Kidney (tissue), 14 donors: ENCODE measurements around the gene FBXL7. TPM values are rescaled to one million over a fixed set of nuclear protein-coding genes. Genes with fewer than 3 reads are reported as not detected.

Experiments used
- DNase-seq, 5 donors: peaks; one replicate each; pipeline ENCODE4 v3.0.0-alpha.2; 2013 to 2020
- FAIRE-seq: peaks from 2 replicates; lab custom pipeline; 2012; peaks lifted over from hg19 to GRCh38; lab: Jason Lieb, UNC
- H3K27ac ChIP-seq, 2 donors: one replicate each; pipeline ENCODE4 v1.7.0; 2013; ENCODE audit warnings: low read depth in 2 of 2, low read length in 2 of 2, inconsistent platforms in 1 of 2
- H3K27me3 ChIP-seq: one replicate; pipeline ENCODE4 v1.7.1; 2013; ENCODE audit warnings: low read length, inconsistent platforms; ENCODE audit not compliant: control insufficient read depth, insufficient read depth
- H3K36me3 ChIP-seq, 3 donors: one replicate each; pipeline versions ENCODE4 v1.7.0 to v1.7.1; 2013; ENCODE audit warnings: low read length in 3 of 3, control low read depth in 1 of 3, inconsistent platforms in 1 of 3; ENCODE audit not compliant: insufficient read depth in 3 of 3, control insufficient read depth in 2 of 3
- H3K4me1 ChIP-seq, 3 donors: one replicate each; pipeline versions ENCODE4 v1.7.0 to v1.7.1; 2013; ENCODE audit warnings: low read length in 3 of 3, inconsistent platforms in 1 of 3, low read depth in 1 of 3; ENCODE audit not compliant: control insufficient read depth in 2 of 3, insufficient read depth in 2 of 3
- H3K4me3 ChIP-seq, 3 donors: one replicate each; pipeline versions ENCODE4 v1.7.0 to v1.8.1; 2013; ENCODE audit warnings: low read length in 3 of 3, control low read depth in 1 of 3, inconsistent platforms in 1 of 3
- H3K9ac ChIP-seq, 3 donors: one replicate each; pipeline versions ENCODE4 v1.7.0 to v1.7.1; 2013; ENCODE audit warnings: low read length in 3 of 3, control low read depth in 1 of 3, inconsistent platforms in 1 of 3
- H3K9me3 ChIP-seq, 3 donors: one replicate each; pipeline versions ENCODE4 v1.7.0 to v1.7.1; 2013; ENCODE audit warnings: low read length in 3 of 3, control low read depth in 1 of 3, inconsistent platforms in 1 of 3; ENCODE audit not compliant: control insufficient read depth in 2 of 3, insufficient read depth in 1 of 3
- intact Hi-C: fragments of 100-400 bp; cut with DNase I; formaldehyde crosslinking; loops from one replicate; pipeline ENCODE4 v1.11.1; 2022
- polyA plus RNA-seq: library from polyadenylated mRNA; stranded (reverse); fragments of 350-450 nt; fragmentation: Illumina TruSeq; extraction: RNeasy Lipid Tissue Mini Kit (QIAGEN cat#74804); gene quantifications from one replicate; pipeline ENCODE4 v1.2.3, GENCODE V29; 2014; ENCODE audit warnings: low read depth, low replicate concordance; ENCODE audit not compliant: insufficient read depth
- total RNA-seq: library from RNA; stranded (reverse); fragmentation: NEBNext Ultra II Directional; extraction: Animal tissue kit (Norgen Biotek cat#: 25700); gene quantifications from one replicate; pipeline ENCODE4 v1.2.1, GENCODE V29; 2021
- TF ChIP-seq, protein P1 (sequence below): IDR thresholded peaks from 3 replicates; pipeline ENCODE4 v1.5.1; 2012; ENCODE audit warnings: mild to moderate bottlenecking, moderate library complexity, borderline replicate concordance; ENCODE audit not compliant: insufficient read depth; ENCODE audit errors: extremely low read depth
- donor health status: control.
- donor health status: control.
- donor health status: control.
- donor health status: control.
- donor health status: control.
- donor health status: DM: yes; HTN: yes; CAD: no.
- donor health status: Normal renal cell carcinoma (clear cell type).

The FBXL7 gene
- total and polyA plus RNA-seq, 2 donors from 2014 or later, result 3.9 to 6.1 TPM

DNA sequence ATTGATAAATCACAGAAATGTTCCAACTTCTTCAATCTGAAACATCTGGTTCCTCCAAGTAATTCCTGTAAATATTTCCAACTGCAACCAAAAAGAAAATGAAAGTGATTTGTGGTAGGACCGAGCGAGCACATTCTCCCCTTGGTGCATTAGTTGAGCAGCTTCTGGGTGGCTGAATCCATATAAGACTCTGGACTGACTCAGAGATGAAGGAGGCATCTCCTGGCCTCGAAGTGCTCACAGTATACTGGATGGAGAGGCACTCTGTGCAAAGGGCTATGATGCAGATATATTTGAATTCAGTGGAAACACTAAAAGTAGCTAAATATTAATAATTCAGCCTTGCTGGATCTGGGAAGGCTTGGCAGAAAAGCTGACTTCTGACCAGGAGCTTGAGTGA lies 414.7 kb downstream of the FBXL7 start:
- Histone ChIP-seq H3K36me3 (no peaks in the 10 kb centered on the region), H3K27ac (no peak overlapping the region), H3K4me1 (no peaks in the 10 kb centered on the region), H3K9ac (no peak overlapping the region), H3K4me3 (no peak overlapping the region), H3K27me3 (no peaks in the 10 kb centered on the region), H3K9me3 (no peaks in the 10 kb centered on the region)
- no peak for FAIRE-seq
- no peak for DNase-seq
- intact Hi-C loops, result no loop called here
- TF ChIP-seq, protein P1, sequence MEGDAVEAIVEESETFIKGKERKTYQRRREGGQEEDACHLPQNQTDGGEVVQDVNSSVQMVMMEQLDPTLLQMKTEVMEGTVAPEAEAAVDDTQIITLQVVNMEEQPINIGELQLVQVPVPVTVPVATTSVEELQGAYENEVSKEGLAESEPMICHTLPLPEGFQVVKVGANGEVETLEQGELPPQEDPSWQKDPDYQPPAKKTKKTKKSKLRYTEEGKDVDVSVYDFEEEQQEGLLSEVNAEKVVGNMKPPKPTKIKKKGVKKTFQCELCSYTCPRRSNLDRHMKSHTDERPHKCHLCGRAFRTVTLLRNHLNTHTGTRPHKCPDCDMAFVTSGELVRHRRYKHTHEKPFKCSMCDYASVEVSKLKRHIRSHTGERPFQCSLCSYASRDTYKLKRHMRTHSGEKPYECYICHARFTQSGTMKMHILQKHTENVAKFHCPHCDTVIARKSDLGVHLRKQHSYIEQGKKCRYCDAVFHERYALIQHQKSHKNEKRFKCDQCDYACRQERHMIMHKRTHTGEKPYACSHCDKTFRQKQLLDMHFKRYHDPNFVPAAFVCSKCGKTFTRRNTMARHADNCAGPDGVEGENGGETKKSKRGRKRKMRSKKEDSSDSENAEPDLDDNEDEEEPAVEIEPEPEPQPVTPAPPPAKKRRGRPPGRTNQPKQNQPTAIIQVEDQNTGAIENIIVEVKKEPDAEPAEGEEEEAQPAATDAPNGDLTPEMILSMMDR, result no peak

DNA sequence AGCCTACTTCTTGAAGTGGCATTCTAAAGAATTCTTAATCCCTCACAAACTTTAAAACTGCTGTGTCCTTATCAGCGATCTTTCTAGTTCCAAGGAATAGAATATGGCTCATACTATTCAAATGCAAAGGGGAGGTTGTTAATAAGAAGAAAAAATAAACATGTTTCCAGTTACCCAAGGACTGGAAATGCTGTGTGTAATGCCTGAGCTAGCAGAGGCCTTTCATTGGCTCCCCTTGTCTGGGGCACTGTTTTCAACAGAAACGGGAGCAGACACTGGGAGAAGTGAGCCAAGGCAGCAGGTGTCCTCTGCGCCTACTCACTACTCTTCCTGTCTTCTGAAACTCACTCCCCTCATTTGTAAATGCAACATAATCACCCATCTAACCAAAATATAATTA lies 426.6 kb downstream of the FBXL7 start:
- H3K4me1 ChIP-seq, result no peaks in the 10 kb centered on the region
- H3K9me3 ChIP-seq, result no peaks in the 10 kb centered on the region
- intact Hi-C loops, result no loop called here
- H3K4me3 ChIP-seq, result no peak overlapping the region
- H3K27me3 ChIP-seq, result no peaks in the 10 kb centered on the region
- TF ChIP-seq, protein P1, result no peak
- H3K36me3 ChIP-seq, result no peaks in the 10 kb centered on the region
- DNase-seq, result no peak
- H3K9ac ChIP-seq, result no peak overlapping the region
- H3K27ac ChIP-seq, result no peak overlapping the region
- no peak for FAIRE-seq

DNA sequence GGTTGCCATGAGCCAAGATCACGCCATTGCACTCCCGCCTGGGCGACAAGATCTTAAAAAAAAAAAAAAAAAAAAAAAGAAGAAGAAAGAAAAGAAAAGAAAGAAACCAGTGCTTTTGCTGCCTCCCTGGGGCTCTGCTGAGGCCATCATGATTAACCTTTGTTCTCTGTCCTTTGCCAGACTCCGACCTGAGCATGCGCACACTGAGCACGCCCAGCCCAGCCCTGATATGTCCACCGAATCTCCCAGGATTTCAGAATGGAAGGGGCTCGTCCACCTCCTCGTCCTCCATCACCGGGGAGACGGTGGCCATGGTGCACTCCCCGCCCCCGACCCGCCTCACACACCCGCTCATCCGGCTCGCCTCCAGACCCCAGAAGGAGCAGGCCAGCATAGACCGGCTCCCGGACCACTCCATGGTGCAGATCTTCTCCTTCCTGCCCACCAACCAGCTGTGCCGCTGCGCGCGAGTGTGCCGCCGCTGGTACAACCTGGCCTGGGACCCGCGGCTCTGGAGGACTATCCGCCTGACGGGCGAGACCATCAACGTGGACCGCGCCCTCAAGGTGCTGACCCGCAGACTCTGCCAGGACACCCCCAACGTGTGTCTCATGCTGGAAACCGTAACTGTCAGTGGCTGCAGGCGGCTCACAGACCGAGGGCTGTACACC lies 427.9 kb downstream of the FBXL7 start:
- no peak for FAIRE-seq
- H3K4me3 ChIP-seq, result no peak overlapping the region
- TF ChIP-seq, protein P1, result no peak
- no peak overlapping the region for H3K27ac ChIP-seq
- no peak overlapping the region for H3K9ac ChIP-seq
- H3K4me1 ChIP-seq, result no peaks in the 10 kb centered on the region
- no peaks in the 10 kb centered on the region for H3K27me3 ChIP-seq
- intact Hi-C loops, result no loop called here
- DNase-seq, result peak in 1 of 5 donors; percentile 53
- H3K9me3 ChIP-seq, result no peaks in the 10 kb centered on the region
- no peaks in the 10 kb centered on the region for H3K36me3 ChIP-seq
